GM18511 (cell line): ENCODE measurements around the gene ANXA9.

ENCODE experiments used
- ATAC-seq: cut with Tn5 transposase; IDR thresholded peaks from one replicate; pipeline ENCODE4 v1.9.1; 2021; ENCODE audit warnings: mild to moderate bottlenecking, moderate library complexity; ENCODE audit not compliant: unreplicated experiment

Gene ANXA9

DNA sequence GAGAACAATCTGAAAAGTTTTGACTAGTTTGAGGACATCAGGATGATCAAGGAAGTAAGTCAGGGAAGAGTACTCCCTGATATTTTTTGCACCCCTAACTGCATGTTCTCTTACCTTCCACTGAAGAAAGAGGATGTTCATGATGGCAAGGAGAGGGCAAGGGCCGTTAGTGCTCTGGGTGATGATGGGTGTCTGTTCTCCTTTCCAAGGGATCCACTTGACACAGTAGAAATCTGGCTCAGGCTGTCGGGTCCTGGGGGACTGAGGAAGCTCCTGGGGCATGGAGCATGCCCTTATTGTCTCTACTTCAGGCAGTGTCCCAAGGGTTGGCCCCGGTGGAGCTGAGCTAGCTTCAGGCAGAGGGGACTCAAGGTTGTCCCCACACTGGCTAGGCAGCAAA is 20.0 kb downstream of the ANXA9 start:
- no peak for ATAC-seq

DNA sequence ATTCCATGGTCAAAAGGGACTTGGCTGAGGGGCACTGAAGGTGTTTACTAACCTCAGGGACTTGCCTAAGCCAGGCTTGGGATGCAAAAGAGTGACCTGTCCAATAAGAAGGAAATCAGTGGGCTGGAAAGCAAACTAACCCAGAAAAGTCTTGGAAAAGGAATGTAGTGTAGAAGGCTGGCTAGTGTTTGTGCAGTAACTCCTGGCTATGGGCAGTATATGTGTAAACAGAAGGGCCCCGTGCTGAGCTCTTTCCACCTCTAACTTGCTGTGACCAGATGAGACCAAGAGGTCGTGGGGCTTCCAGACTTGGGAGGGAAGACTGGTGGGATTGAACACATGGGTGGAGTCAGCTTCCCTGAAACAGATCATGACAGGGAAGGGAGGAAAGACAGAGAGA is 20.5 kb downstream of the ANXA9 start:
- ATAC-seq, result no peak

DNA sequence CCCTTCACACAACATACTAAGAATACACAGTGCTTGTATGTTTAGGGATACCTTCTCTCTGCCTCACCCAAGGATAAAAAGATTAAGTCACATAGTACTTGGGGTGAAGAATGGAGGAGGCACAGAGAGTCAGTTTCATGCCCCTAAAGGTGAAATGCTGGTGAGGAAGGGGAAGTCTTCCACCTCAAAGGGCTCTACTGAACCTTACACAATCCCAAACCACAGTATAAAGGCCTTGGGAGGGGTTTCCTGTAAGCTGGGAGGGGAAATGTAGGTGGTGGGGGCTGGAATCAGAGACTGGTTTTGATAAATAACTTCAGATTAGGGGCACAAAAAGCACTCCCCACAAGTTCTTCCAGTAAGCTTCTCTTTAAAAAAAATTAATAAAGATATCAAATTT is 21.1 kb downstream of the ANXA9 start:
- no peak for ATAC-seq

DNA sequence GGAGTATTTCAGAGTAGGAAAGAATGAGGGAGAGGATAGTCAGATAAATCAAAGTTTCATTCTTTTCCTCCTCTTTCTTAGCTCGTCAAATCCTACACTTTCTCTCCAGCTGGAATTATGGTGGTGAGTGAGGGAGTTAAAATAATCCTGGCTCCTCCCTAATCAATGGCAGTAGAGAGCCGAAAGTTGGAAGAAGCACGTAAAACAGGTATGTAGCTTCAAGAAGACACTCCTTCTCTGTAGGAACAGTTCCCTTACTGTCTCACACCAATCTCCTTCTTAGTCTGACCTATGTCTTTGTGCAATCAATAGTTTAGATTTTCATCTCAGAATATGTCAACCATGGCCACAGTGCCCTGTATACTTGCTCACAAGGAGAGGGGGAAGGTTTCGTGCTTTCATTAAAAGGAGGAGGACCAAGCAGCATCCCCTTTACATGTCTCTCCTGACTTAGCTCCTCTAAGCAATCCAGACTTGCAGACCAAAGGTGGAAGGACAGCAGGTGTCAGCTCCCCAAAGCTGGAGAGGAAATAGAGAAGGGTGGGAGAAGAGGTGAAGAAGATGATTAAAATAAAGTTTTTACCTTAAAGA is 23.7 kb downstream of the ANXA9 start:
- ATAC-seq, result no peak

DNA sequence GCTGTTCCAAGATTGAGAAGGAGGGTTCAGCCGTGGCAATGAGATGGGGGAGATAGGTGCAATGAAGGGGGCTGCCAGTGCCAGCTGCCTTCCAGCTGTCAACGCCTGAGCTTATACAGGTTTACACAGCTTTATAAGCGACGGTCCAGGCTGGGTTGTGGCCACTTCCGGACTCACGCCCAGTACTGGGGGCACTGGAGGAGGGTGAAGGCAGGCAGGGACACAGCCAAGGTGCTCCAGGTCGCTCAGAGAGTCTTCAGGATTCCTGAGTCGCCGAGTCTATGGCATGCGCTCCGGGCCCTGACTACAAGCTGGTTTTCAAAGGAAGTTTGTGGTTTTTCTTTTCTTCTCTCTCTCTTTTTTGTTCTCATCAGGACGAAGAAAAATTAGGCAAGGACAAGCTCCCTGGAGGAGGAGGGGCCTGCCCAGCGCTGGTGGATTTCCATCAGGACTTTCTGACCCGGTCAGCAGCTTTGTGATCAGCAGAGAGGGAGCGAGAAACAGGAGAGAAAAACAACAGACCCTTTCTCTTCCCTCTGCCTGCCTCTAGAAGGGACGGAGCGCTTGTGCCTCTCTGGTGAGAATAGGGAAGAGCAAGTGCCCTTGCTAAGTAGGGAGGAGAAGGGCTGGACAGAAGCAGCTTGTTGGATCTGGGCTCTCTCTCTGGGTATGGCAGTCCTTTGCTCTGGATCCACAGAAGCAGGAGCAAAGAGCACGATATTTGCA is 24.4 kb downstream of the ANXA9 start, which contains the start of gene MINDY1:
Gene MINDY1, minus strand, starts transcription at position 576 of the 726 bp plus-strand sequence. CDS start 4,285 bp downstream, outside the sequence.
- ATAC-seq, result peak; percentile 47

DNA sequence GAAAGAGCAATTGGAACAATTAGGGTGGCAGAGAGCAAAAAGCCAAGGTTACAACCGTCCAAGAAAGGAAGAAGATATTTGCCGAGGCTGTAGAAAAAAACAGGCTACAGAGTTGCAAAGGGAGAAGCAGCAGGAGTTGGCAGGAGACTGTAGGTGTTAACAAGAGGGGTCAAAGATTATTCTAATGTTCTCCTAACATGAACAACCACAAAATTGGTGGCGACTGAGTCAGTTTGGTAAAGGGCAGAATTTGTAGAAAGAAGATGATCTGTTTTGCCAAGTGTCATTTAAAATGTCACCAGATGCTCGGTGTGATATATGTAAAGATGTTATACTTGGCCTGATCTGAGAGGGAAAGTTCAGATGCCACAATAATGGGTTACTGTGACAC is 25.8 kb downstream of the ANXA9 start:
- ATAC-seq, result no peak

DNA sequence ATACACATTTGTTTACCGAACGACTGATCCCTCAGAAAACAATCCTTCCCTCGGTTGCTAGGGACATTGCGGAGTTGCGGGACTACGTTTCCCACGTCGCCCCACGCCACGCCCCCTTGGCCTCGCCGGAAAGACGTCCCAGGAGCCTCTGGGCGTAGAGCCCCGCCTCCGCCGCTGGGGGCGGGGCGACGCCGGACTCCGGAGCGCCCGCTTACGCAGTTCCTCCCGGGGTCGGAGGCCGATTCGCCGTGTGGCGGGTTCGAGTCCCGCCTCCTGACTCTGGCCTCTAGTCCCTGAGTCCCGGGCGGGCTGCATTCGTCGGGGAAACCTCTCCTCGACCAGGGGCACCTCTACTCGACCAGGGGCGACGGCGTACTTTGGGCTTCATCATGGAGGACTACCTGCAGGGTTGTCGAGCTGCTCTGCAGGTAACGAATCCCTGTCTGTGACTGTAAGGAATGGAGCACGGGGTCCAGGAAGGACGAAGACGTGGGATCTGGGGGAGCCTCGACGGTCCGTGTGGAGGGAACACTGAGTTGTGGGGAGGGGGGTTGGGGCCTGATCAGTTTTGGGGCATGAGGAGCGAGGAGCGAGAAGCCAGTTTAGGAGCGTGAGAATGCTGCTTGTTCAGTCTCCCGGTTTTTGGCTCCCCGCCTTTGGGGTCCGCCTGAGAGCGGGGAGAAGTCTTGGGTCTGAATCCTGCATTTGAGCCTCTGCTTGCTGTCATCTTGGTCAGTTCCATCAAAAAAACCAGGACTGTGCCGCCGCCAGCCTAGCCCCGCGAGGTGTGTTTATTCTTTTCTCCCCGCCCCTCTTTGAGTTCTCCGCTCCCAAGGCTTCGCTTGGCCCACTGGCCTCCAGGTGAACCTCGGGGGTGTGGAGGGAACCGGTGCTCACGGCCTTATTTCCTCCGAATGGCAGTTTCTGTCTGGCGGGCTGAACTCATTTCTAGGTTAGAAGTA is 26.4 kb downstream of the ANXA9 start, which contains the start of gene PRUNE1:
Gene PRUNE1, plus strand, starts transcription at position 206 of the 962 bp plus-strand sequence. Its CDS starts 184 bp downstream, at position 390.
- ATAC-seq, result peak; percentile 67

DNA sequence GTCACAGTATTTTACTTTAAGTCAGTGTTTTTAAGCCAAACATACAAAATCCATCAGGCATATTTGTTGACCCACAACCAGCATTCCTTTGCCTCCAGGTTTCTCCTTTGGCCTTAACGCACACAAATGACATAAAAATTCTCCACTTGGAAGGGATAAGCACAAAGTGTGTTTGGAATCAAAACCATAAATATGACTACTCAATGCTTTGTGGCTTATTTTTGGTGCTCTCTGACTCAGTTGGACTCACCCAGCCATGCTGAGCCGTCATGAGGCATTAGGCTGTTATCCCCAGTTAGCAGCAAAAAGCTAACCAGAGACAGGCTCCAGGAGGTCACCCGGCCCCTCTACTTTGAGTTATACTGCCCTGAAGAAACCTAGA is 27.1 kb downstream of the ANXA9 start:
- no peak for ATAC-seq

DNA sequence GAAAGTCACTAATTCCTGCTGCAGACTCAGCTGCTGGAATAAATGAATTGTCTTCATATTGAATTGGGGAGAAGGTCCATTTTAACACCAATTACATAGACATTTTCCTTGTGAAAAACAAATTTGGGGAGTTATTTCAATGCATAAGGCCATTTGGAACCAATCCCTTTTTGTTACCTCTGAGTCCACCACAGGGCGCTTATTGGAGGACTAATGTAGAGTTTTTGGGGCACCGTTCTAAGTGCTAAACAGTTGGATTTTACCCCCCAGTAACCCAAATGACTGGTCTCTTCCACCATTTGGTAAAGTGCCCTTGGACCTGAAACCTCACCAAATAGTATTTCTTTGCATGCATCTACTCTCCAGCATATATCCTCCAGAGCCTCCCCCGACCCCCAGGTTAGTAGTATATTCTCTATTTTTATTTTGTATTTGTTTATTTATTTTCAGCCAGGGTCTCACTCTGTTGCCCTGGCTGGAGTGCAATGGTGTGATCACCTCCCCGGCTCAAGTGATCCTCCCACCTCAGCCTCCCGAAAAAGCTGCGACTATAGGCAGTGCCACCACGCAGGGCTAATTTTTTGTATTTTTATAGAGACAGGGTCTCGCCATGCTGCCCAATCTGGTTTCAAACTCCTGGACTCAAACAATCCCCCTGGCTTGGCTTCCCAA is 27.7 kb downstream of the ANXA9 start:
- no peak for ATAC-seq

DNA sequence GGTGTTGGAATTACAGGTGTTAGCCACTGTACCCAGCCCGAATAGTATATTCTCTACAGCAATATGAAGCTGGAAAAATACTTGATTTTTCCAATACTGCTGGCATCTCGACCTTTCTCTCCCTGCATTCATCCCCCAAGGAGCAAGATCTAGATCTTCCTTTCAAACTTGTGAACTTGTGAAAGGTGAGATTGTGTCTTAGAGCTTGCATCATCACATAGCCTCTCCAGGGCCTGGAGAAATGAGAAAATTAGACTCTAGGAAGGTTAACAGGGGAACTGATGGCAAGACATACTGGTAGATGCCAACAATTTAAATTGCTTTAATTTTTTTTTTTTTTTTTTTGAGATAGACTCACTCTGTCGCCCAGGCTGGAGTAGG is 28.2 kb downstream of the ANXA9 start:
- ATAC-seq, result no peak

DNA sequence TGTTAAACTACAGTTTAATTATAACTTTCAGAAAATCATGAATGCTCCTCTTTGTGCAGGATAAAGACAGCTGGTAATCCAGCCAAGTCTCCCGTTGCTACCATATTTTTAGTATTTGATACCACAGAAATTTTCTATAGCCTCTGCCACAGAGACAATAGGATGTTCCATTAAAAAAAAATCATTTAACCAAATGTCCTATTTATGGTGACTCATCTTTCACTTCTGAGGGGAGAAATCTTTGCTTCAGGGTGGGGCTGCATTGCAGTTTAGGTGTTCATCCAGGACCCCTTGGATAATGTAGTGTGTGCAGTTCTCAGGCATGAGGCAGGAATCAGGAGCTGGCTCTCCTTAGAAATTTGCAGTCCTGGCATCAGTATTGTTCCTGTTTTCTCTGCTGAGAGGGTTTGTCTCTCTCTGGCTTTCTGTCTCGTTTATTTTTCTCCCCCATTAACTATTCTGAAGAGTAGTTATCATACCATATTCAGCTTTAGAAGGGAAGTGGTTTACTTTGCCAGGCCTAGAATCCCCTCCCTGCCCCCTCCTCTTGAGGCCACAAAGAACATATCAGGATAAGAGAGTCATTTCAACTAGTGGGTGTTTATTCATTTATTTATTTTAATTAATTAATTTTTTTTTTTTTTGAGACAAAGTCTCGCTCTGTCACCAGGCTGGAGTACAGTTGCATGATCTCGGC is 29.2 kb downstream of the ANXA9 start:
- ATAC-seq, result no peak

DNA sequence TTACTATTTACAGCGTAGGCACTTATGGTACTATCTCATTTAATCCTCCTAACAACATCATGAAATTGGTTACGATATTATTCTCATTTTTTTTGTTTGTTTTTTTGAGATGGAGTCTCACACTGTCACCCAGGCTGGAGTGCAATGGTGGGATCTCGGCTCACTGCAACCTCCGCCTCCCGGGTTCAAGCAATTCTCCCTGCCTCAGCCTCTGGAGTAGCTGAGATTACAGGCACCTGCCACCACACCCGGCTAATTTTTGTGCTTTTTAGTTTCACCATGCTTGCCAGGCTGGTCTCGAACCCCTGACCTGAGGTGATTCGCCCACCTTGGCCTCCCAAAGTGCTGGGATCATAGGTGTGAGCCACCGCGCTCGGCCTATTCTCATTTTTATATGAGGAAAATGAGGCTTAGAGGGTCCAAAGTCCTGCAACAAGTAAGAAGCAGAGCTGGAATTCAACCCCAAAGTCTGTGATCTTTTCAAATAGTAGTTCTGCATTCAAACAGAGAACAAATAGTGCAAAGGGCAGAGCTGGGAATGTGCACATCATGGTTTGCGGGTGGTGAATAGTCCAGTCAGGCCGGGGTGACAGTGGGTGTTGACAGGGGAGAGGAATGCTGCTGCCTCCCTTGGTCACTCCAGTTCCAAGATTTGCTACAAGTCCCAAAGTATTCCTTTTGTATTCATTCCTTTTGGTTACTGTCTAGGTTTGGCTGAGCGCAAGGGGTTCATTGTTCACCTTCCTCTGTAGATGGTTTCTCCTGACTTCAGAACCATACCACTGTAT is 30.8 kb downstream of the ANXA9 start:
- no peak for ATAC-seq

DNA sequence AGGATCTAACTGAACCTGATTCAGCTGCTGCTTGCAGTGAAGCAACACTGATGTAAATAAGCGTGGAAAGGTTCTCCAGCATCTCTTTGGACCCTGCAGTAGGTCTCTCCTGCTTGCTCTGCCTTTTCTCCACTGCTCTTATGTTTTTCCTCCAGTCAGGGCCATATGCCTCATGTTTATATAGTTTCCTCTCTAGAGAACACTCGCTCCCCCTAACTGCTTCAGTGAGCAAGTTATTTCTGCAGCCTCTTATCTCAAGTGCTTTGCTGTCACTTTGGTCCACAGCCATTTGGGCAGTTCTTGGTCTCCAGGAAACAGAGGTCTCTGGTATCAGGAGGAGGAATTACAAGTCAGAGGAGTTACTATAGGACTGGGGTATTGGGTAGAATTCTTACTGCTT is 31.4 kb downstream of the ANXA9 start:
- ATAC-seq, result no peak

DNA sequence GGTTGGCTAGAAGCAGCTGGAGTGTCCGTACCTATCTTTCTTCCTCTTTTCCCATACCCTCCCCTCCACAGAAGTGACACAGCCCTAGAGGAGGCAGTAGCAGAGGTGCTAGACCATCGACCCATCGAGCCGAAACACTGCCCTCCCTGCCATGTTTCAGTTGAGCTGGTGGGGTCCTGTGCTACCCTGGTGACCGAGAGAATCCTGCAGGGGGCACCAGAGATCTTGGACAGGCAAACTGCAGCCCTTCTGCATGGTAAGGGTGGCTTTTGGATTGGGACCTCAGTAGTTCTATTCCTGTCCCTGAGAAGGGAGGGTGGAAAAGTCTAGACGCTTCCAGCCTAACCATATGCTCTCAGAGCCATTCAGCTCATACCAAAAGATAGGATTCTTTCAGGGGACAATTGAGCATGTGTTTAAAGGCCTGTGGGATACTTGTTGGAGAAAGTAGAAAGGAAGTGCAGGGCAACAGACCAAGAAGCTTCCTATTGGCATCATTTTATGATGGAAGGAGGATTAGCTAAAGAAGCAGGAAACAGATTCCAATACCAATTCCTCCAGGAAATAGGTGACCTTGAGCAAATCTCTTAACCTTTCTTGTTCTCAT is 42.6 kb downstream of the ANXA9 start:
- ATAC-seq, result no peak

DNA sequence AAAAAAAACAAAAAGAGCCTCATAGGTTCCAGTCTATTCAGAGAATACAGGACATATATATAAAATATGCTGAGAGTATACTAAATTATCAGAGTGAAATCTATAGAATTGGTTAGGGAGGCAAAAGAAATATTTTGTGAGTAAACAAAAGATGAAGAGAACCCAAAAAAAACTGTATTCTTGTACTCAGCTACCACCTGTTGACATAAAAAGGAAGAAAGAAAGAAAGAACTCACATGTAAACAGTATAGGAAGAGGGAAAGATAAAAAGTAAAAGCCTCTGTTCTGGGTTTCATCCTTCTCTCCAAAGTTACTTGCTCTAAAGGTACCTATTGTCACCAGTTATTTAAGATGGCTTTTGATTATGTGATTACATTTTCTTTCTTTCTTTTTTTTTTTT is 44.4 kb downstream of the ANXA9 start:
- no peak for ATAC-seq

DNA sequence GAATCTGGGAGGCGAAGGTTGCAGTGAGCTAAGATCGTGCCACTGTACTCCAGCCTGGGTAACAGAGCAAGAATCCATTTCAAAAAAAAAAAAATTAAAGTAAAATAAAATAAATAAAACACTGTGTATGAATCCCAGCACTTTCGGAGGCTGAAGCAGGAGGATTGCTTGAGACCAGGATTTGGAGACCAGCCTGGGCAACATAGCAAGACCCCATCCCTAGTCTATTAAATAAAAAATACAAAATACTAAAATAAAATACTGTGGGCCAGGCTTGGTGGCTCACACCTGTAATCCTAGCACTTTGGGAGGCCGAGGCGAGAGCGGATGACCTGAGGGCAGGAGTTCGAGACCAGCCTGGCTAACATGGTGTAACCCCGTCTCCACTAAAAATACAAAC is 50.1 kb downstream of the ANXA9 start:
- no peak for ATAC-seq

DNA sequence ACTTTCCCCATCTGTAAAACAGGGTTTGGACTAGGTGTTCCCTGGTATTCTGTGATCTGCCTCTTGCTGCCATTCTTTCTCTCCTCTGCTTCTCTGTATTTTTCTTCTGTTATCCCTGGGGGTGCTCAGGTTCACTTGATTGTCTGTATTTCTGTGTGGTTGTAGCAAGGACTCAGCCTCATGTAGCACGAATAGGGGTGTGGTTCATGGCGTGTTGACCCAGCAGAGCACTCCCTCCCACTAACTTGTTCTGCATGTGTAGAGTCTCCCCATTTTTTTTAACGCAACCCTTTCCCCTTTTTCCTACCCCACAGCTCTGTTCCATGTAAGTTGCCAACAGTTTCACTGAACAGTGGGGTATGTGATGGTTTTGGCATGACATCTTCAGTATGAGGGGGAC is 53.1 kb downstream of the ANXA9 start:
- no peak for ATAC-seq

DNA sequence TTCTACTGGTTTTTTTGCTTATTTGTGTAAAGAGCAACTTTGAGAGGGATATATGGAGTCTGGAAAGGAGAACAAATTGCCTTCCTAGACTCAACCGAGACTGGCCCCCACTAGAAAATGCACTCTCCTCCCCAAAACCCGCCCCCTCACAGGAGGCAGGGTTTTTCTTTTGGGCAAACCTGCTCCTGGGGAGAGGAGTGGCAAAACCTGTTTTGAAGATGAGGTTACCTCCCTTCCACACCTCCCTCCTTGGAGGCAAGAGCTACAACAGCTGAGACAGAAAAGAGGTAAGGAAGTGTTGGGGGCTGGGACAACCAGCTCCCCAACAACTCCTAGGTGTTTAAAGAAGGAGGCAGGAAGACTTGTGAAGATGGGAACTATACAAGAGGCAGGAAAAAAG is 54.3 kb downstream of the ANXA9 start, which contains the start of gene BNIPL:
Gene BNIPL, plus strand, starts transcription at position 231 of the 400 bp plus-strand sequence. Its CDS starts 140 bp downstream, at position 371.
- ATAC-seq, result no peak

DNA sequence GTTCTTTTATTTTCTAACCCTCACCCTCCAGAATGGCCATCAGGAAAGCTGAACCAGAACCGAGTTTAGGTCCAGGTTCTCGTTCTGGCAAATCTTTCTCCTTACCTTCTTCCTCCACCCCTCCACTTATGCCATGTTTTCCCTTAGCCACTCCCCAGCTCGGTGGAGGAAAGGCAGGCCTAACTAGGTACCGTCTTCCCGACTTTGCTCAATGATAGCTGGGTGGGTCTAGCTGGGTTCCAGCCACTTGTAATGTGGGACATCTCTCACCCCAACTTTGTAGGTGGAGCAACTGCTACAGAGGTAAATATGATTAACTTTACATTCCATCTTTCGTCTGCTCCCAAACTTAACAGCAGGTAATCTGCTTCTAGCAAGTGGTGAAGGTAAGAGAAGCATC is 54.9 kb downstream of the ANXA9 start:
- ATAC-seq, result no peak
